Mesodermal cell (in vitro differentiated cells): Measurements from ENCODE around the gene GLT8D1.

Source experiments
- H3K27ac ChIP-seq: 2 replicates; pipeline ENCODE4 v1.7.0; 2013; ENCODE audit warnings: mild to moderate bottlenecking, low read depth, low read length, moderate library complexity; ENCODE audit not compliant: severe bottlenecking
- H3K36me3 ChIP-seq: 2 replicates; pipeline ENCODE4 v1.7.1; 2013; ENCODE audit warnings: mild to moderate bottlenecking, low read length, moderate library complexity; ENCODE audit not compliant: control insufficient read depth, insufficient read depth
- H3K4me1 ChIP-seq: one replicate; pipeline ENCODE4 v1.7.1; 2013; ENCODE audit warnings: mild to moderate bottlenecking, low read length; ENCODE audit not compliant: insufficient read depth, control insufficient read depth, poor library complexity, severe bottlenecking
- H3K4me3 ChIP-seq: 2 replicates; pipeline ENCODE4 v1.7.0; 2013; ENCODE audit warnings: low read length, control low read depth, mild to moderate bottlenecking; ENCODE audit not compliant: insufficient read depth, poor library complexity, severe bottlenecking; ENCODE audit errors: extremely low read depth
- H3K9me3 ChIP-seq: 2 replicates; pipeline ENCODE4 v1.7.1; 2013; ENCODE audit warnings: mild to moderate bottlenecking, low read length, moderate library complexity; ENCODE audit not compliant: control insufficient read depth
- WGBS, 2 experiments: methylation state at CpG; one replicate each; pipeline ENCODE4 v1.1.5; 2013; ENCODE audit warnings: missing lambda C conversion rate in 2 of 2; ENCODE audit not compliant: insufficient coverage in 2 of 2; 5-methylcytosine and 5-hydroxymethylcytosine counted together

GLT8D1 gene

GRCh38 chr3:52645549-52645948, 60.0 kb downstream of the GLT8D1 start:
- no peaks in the 10 kb centered on the region for H3K9me3 ChIP-seq
- H3K4me1 ChIP-seq, result no peaks in the 10 kb centered on the region
- H3K36me3 ChIP-seq, result peaks cover 84% of the 10 kb centered on the region
- no peak overlapping the region for H3K27ac ChIP-seq
- no peak overlapping the region for H3K4me3 ChIP-seq
- 94 to 100% methylated on average over 3 of the region's 6 CpGs for WGBS, 2 experiments
